Measurements from ENCODE around the gene DCAF5. TPM values are rescaled to one million over a fixed set of nuclear protein-coding genes. Genes with fewer than 3 reads are reported as not detected.

DCAF5 gene
- total RNA-seq, 3 donors from 2014 or later = 40.4 to 45.0 (median 43.3) TPM

GRCh38 chr14:69096246-69096645 lies 56.7 kb downstream of the DCAF5 start:
- intact Hi-C loops (cut with DNase I; ENCODE audit: low total_unique reads) = no loop called here

GRCh38 chr14:69094481-69094880 lies 58.4 kb downstream of the DCAF5 start:
- peaks cover 0 to 6% of the 10 kb centered on the region in 2 donors for H3K4me1 ChIP-seq

More at GRCh38 chr14:69096246-69096645, 56.7 kb downstream of the DCAF5 start:
- Histone ChIP-seq H3K27me3 (no peaks in the 10 kb centered on the region), H3K36me3 (no peaks in the 10 kb centered on the region), H3K27ac (peak overlapping the region in 1 of 2 donors; percentile 22), H3K9me3 (no peaks in the 10 kb centered on the region), H3K4me1 (peaks cover 0 to 6% of the 10 kb centered on the region in 2 donors), H3K4me3 (no peak overlapping the region)
- TF ChIP-seq CTCF (IDR thresholded peaks at IDR 0.05) (no peak), POLR2AphosphoS5 (IDR thresholded peaks at IDR 0.05) (no peak), POLR2A (IDR thresholded peaks at IDR 0.05) (no peak)
- DNase-seq (ENCODE audit: low spot score in 2 of 2) = no peak

GRCh38 chr14:69093631-69094421 lies 59.1 kb downstream of the DCAF5 start:
- Histone ChIP-seq H3K27ac (peak overlapping the region; percentile 79 to 80), H3K4me1 (peaks cover 0 to 6% of the 10 kb centered on the region in 2 donors), H3K4me3 (no peak overlapping the region), H3K36me3 (no peaks in the 10 kb centered on the region), H3K27me3 (no peaks in the 10 kb centered on the region), H3K9me3 (no peaks in the 10 kb centered on the region)
- TF ChIP-seq POLR2A (IDR thresholded peaks at IDR 0.05) (no peak), CTCF (IDR thresholded peaks at IDR 0.05) (peak in 1 of 3 donors; percentile 5), POLR2AphosphoS5 (IDR thresholded peaks at IDR 0.05) (peak in 1 of 3 donors; percentile 19)
- intact Hi-C loops (cut with DNase I; ENCODE audit: low total_unique reads) = no loop called here
- peak in 1 of 2 donors; percentile 67 for DNase-seq (ENCODE audit: low spot score in 2 of 2)

More at GRCh38 chr14:69094481-69094880, 58.4 kb downstream of the DCAF5 start:
- no peak for TF ChIP-seq POLR2AphosphoS5 (IDR thresholded peaks at IDR 0.05)
- TF ChIP-seq CTCF (IDR thresholded peaks at IDR 0.05) = no peak
- no peak for TF ChIP-seq POLR2A (IDR thresholded peaks at IDR 0.05)
- H3K9me3 ChIP-seq = no peaks in the 10 kb centered on the region
- intact Hi-C loops (cut with DNase I; ENCODE audit: low total_unique reads) = no loop called here
- peak overlapping the region; percentile 79 to 80 for H3K27ac ChIP-seq
- no peak overlapping the region for H3K4me3 ChIP-seq
- H3K36me3 ChIP-seq = no peaks in the 10 kb centered on the region
- H3K27me3 ChIP-seq = no peaks in the 10 kb centered on the region
- no peak for DNase-seq (ENCODE audit: low spot score in 2 of 2)

- no peak for DNase-seq (ENCODE audit: low spot score in 2 of 2)
- Histone ChIP-seq H3K9me3 (no peaks in the 10 kb centered on the region), H3K4me3 (no peak overlapping the region), H3K36me3 (no peaks in the 10 kb centered on the region), H3K27ac (peak overlapping the region; percentile 79 to 80), H3K27me3 (no peaks in the 10 kb centered on the region), H3K4me1 (peaks cover 0 to 11% of the 10 kb centered on the region in 2 donors)
- TF ChIP-seq POLR2AphosphoS5 (IDR thresholded peaks at IDR 0.05) (no peak), POLR2A (IDR thresholded peaks at IDR 0.05) (no peak), CTCF (IDR thresholded peaks at IDR 0.05) (no peak)
- intact Hi-C loops (cut with DNase I; ENCODE audit: low total_unique reads) = no loop called here
These were observed 60.0 kb downstream of the DCAF5 start for GRCh38 chr14:69092840-69093422.

GRCh38 chr14:69091695-69092094 lies 61.2 kb downstream of the DCAF5 start:
- peaks cover 0 to 17% of the 10 kb centered on the region in 2 donors for H3K4me1 ChIP-seq
- H3K27ac ChIP-seq = peak overlapping the region; percentile 26 to 96
- H3K36me3 ChIP-seq = no peaks in the 10 kb centered on the region
- no peak overlapping the region for H3K4me3 ChIP-seq
- no peak for DNase-seq (ENCODE audit: low spot score in 2 of 2)
- H3K27me3 ChIP-seq = no peaks in the 10 kb centered on the region
- H3K9me3 ChIP-seq = no peaks in the 10 kb centered on the region
- intact Hi-C loops (cut with DNase I; ENCODE audit: low total_unique reads) = no loop called here
- TF ChIP-seq POLR2AphosphoS5 (IDR thresholded peaks at IDR 0.05) = no peak
- TF ChIP-seq CTCF (IDR thresholded peaks at IDR 0.05) = no peak
- TF ChIP-seq POLR2A (IDR thresholded peaks at IDR 0.05) = no peak
